HEK293T (cell line): Measurements from ENCODE around the gene CD209.
"Not testable (repeated sequence)": the region's sequence is repeated elsewhere in the genome, so short reads cannot be mapped to it uniquely, and the experiment has no call there.

ENCODE experiments used
- CTCF ChIA-PET: fragments of 350-600 bp; formaldehyde crosslinking; extraction: SDS; loops from one replicate; lab custom pipeline; 2021; ENCODE audit warnings: antibody characterized with exemption, inconsistent platforms; lab: Yijun Ruan, JAX
- POLR2A ChIA-PET: fragments of 350-600 bp; formaldehyde crosslinking; extraction: SDS; loops from one replicate; lab custom pipeline; 2020; ENCODE audit warnings: antibody characterized with exemption, inconsistent platforms; lab: Yijun Ruan, JAX
- DNase-seq: peaks from one replicate; pipeline ENCODE4 v3.0.0; 2012; ENCODE audit warnings: mixed read lengths; ENCODE audit errors: extremely low spot score
- ARNT ChIP-seq: fragments of 450-650 bp; IDR thresholded peaks from 2 replicates; pipeline ENCODE4 v1.6.1; 2017; ENCODE audit warnings: mild to moderate bottlenecking
- BHLHE40 ChIP-seq: fragments of 450-650 bp; IDR thresholded peaks from 2 replicates; pipeline ENCODE4 v1.6.1; 2016; ENCODE audit warnings: mild to moderate bottlenecking, moderate library complexity, borderline replicate concordance
- CTBP1 ChIP-seq: fragments of 450-650 bp; IDR thresholded peaks from 2 replicates; pipeline ENCODE4 v1.6.1; 2016; ENCODE audit warnings: borderline replicate concordance
- ELF4 ChIP-seq: fragments of 450-650 bp; IDR thresholded peaks from 2 replicates; pipeline ENCODE4 v1.6.1; 2017; ENCODE audit warnings: antibody characterized with exemption
- FOXA1 ChIP-seq: fragments of 450-650 bp; IDR thresholded peaks from 2 replicates; pipeline ENCODE4 v1.6.1; 2016; ENCODE audit warnings: mild to moderate bottlenecking
- FOXK2 ChIP-seq: fragments of 450-650 bp; IDR thresholded peaks from 2 replicates; pipeline ENCODE4 v1.6.1; 2016; ENCODE audit warnings: mild to moderate bottlenecking
- FOXM1 ChIP-seq: fragments of 450-650 bp; IDR thresholded peaks from 2 replicates; pipeline ENCODE4 v1.6.1; 2017; ENCODE audit warnings: mild to moderate bottlenecking, borderline replicate concordance
- HDGF ChIP-seq: fragments of 450-650 bp; IDR thresholded peaks from 2 replicates; pipeline ENCODE4 v1.6.1; 2017; ENCODE audit warnings: antibody characterized with exemption, borderline replicate concordance
- L3MBTL2 ChIP-seq: fragments of 450-650 bp; conservative IDR thresholded peaks from 2 replicates; pipeline ENCODE4 v1.6.1; 2016; ENCODE audit warnings: mild to moderate bottlenecking
- LEF1 ChIP-seq: fragments of 450-650 bp; IDR thresholded peaks from 2 replicates; pipeline ENCODE4 v1.6.1; 2017; ENCODE audit warnings: mild to moderate bottlenecking, borderline replicate concordance
- NFRKB ChIP-seq: fragments of 450-650 bp; IDR thresholded peaks from 2 replicates; pipeline ENCODE4 v1.6.1; 2016; ENCODE audit warnings: mild to moderate bottlenecking, moderate library complexity
- SP1 ChIP-seq: fragments of 450-650 bp; IDR thresholded peaks from 2 replicates; pipeline ENCODE4 v1.6.1; 2017
- SUZ12 ChIP-seq: fragments of 450-650 bp; IDR thresholded peaks from 2 replicates; pipeline ENCODE4 v1.6.1; 2016; ENCODE audit warnings: mild to moderate bottlenecking
- TARDBP ChIP-seq: fragments of 450-650 bp; IDR thresholded peaks from 2 replicates; pipeline ENCODE4 v1.6.1; 2016
- ZNF384 ChIP-seq: fragments of 450-650 bp; IDR thresholded peaks from 2 replicates; pipeline ENCODE4 v1.6.1; 2016
- TF ChIP-seq, protein P1 (sequence below): fragments of 450-650 bp; IDR thresholded peaks from 2 replicates; pipeline ENCODE4 v1.6.1; 2016

The CD209 gene, protein sequence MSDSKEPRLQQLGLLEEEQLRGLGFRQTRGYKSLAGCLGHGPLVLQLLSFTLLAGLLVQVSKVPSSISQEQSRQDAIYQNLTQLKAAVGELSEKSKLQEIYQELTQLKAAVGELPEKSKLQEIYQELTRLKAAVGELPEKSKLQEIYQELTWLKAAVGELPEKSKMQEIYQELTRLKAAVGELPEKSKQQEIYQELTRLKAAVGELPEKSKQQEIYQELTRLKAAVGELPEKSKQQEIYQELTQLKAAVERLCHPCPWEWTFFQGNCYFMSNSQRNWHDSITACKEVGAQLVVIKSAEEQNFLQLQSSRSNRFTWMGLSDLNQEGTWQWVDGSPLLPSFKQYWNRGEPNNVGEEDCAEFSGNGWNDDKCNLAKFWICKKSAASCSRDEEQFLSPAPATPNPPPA

DNA sequence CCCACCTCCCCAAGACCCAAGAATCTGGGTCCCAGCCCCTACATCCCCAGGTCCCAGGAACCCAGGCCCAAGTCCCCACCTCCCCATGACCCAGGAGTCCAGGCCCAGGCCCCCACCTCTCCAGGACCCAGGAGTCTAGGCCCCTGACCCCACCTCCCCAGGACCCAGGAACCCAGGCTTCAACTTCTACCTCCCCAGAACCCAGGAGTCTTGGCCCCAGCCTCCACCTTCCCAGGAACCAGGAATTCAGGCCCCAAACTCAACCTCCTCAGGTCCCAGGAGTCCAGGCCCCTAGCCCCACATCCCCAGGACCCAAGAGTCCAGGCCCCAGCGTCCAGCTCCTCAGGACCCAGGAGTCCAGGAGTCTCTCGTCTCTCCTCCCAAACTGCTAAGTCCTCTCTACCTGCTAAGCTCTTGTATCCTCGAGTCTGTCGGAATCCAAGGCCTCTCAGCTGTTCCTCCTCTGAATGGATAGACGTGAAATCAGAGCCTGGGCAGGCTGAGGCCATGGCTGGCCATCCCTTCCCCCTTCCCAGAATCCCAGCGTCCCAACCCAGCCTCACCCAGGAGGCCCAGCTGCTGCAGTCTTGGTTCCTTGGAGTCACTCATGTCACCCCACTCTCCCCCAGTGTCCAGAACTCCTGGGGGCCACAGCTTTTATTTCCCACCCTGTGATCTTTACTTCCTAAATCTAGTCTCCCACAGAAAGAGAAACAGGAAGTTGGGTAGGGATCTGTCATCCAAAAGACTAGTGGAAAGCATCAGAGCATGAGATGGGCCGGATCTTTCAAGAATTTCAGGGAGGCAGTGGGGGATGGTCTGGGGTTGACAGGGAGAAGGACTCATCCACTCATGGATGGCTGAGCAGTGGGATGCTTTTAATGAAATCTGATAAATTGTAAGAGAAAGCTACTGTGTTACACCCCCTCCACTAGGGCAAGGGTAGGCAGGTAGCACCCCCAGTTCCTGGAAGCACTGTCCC lies at the start of gene CD209:
CD209 (minus strand) TSS at position 632 of the 982 bp plus-strand sequence; CDS start at position 609, 23 bp downstream.
- CTCF ChIA-PET, result no interaction called here
- no peak for DNase-seq
- POLR2A ChIA-PET, result no interaction called here
- TF ChIP-seq ARNT (no peak), LEF1 (no peak)
- TF ChIP-seq, protein P1, sequence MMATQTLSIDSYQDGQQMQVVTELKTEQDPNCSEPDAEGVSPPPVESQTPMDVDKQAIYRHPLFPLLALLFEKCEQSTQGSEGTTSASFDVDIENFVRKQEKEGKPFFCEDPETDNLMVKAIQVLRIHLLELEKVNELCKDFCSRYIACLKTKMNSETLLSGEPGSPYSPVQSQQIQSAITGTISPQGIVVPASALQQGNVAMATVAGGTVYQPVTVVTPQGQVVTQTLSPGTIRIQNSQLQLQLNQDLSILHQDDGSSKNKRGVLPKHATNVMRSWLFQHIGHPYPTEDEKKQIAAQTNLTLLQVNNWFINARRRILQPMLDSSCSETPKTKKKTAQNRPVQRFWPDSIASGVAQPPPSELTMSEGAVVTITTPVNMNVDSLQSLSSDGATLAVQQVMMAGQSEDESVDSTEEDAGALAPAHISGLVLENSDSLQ, result no peak

DNA sequence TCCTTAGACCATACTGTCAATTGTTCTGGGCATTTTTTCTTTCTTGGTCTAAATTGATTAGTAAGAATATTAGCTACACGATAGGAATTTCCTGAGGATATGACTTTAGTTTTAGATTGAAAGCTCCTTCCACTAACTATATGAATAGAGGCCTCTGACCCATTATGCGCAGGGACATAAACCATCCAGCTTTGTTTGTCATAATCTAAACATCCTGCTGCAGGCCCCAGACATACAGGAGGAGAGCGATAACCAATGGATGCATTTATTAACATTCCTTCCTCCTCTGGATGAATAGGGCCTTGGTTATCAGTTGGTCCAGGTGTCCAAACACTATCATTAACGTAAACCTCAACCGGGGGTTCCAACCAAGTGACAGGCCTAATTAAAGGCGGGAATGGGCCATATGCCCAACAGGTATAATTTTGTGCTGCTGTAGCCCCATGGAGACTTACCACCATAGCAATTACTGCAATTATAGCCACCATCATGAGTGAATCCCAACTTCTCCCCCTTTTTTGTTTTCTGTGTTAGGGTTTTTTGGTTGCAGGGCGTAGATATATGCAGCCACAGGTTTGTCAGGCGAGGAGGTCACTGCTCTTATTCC lies 48.3 kb upstream of the CD209 start:
- CTCF ChIA-PET, result no interaction called here

DNA sequence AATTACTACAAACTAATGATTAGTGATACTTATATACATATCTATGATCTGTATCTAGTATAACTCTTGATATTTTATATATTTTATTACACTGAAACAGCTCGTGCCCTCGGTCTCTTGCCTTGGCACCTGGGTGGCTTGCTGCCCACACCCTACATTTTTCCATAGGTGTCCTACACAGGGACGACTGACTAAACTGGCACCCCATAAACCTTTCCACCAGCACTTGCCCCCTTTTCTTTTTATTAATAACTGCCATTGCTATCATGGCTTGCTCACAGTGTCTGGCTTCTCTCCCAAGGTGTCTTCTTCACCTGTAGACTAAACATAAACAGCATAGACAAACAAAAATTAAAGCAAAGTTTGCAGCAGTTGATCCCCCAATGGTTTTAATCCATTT lies 46.2 kb upstream of the CD209 start:
- POLR2A ChIA-PET, result no interaction called here
- TF ChIP-seq HDGF, result no peak
- no peak for TF ChIP-seq TARDBP
- no peak for TF ChIP-seq SUZ12
- no peak for TF ChIP-seq BHLHE40
- no peak for TF ChIP-seq L3MBTL2
- TF ChIP-seq ZNF384, result no peak
- no peak for TF ChIP-seq NFRKB
- TF ChIP-seq ARNT, result no peak
- no peak for TF ChIP-seq LEF1
- no peak for DNase-seq
- CTCF ChIA-PET, result no interaction called here

More for the DNA sequence above, 48.3 kb upstream of the CD209 start:
- TF ChIP-seq SUZ12, result no peak
- TF ChIP-seq, protein P1, result no peak
- no peak for TF ChIP-seq FOXA1
- TF ChIP-seq SP1, result no peak
- TF ChIP-seq ZNF384, result no peak
- TF ChIP-seq FOXK2, result no peak
- no peak for TF ChIP-seq FOXM1
- TF ChIP-seq CTBP1, result no peak
- TF ChIP-seq BHLHE40, result no peak
- TF ChIP-seq NFRKB, result no peak
- POLR2A ChIA-PET, result no interaction called here
- no peak for DNase-seq

DNA sequence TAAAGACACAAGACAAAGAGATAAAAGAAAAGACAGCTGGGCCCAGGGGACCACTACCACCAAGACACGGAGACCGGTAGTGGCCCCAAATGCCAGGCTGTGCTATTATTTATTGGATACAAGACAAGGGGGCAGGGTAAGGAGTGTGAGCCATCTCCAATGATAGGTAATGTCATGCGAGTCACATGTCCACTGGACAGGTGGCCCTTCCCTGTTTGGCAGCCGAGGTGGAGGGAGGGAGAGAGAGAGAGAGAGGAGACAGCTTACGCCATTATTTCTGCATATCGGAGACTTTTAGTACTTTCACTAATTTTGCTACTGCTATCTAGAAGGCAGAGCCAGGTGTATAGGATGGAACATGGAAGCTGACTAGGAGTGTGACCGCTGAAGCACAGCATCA lies 45.4 kb upstream of the CD209 start:
- POLR2A ChIA-PET, result interaction anchor here (1.1 kb wide), 1 partner anchor 163 kb away, joined by 3 read pairs; the partner anchor contains the start of genes PET100 and XAB2
- CTCF ChIA-PET, result not testable (repeated sequence)

DNA sequence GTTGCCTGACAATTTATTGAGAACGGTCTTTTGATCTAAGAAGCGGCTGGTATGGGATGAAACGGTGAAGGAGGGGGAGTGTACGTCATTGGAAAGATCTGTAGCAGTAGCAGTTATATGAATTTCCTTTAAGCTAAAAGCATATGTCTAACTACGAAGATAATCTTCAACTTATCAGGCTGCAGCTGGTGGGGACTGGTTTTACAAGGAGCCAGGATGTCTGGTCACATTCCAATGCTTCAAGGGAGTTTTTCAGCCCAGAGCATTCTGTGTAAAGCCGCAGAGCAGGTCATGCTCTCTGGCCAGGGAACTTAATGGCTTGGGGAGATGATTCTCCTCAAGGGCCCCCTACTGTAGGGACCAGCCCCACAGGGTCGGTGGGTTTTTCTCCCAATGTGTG lies 44.9 kb upstream of the CD209 start:
- TF ChIP-seq ZNF384, result no peak
- no peak for TF ChIP-seq LEF1
- no peak for TF ChIP-seq FOXM1
- no peak for TF ChIP-seq FOXK2
- TF ChIP-seq TARDBP, result no peak
- TF ChIP-seq L3MBTL2, result no peak
- no peak for TF ChIP-seq ARNT
- no peak for TF ChIP-seq NFRKB
- TF ChIP-seq SP1, result no peak
- TF ChIP-seq HDGF, result no peak
- TF ChIP-seq FOXA1, result no peak
- TF ChIP-seq, protein P1, result no peak
- TF ChIP-seq BHLHE40, result no peak
- no peak for DNase-seq
- POLR2A ChIA-PET, result interaction anchor here (1.1 kb wide), 1 partner anchor 163 kb away, joined by 3 read pairs; the partner anchor contains the start of genes PET100 and XAB2
- CTCF ChIA-PET, result no interaction called here

More for the DNA sequence above, 45.4 kb upstream of the CD209 start:
- not testable (repeated sequence) for DNase-seq

DNA sequence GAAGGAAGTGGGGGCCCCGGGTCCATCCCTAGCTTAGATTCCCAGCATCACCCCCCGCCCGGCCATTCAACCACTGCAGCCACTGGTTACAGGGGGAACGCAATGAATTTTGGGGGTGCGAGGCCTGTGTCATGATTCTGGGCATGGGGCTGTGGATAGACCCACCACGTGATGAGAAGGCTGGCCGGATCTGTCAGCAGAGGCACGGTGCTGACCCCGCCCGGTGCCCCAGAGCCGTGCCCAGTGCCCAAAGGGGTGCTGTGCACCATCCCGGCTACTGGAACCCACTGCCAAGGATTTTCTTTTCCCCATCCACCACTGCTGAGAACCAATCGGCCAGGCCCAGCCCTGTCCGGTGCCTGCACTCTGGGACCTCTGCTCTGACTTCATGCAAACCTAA lies 43.1 kb upstream of the CD209 start:
- POLR2A ChIA-PET, result no interaction called here

More for the DNA sequence above, 43.1 kb upstream of the CD209 start:
- DNase-seq, result no peak
- CTCF ChIA-PET, result no interaction called here
- TF ChIP-seq FOXK2 (no peak), L3MBTL2 (no peak), HDGF (no peak), NFRKB (no peak), LEF1 (no peak), TARDBP (no peak), SUZ12 (no peak), FOXA1 (no peak), ZNF384 (no peak), ELF4 (no peak)
- TF ChIP-seq, protein P1, result no peak
